ENCODE results near the gene ZNF580. TPM values are rescaled to one million over a fixed set of nuclear protein-coding genes. Genes with fewer than 3 reads are reported as not detected.
A peak's percentile ranks its signal among the peaks of the same experiment; 100 is the strongest.

Gene ZNF580
- total and polyA plus RNA-seq, 2 of the 13 experiments (the other 11 are each of a cell fraction or from before 2014, with no cell fraction given): 4.4 to 6.0 TPM

- TF ChIP-seq ZNF17 (CRISPR knock-in tag; IDR thresholded peaks at IDR 0.05) (no peak), CREB3 (CRISPR knock-in tag; IDR thresholded peaks at IDR 0.05) (no peak), ZBTB14 (CRISPR knock-in tag; IDR thresholded peaks at IDR 0.05) (no peak), ZNF564 (CRISPR knock-in tag; IDR thresholded peaks at IDR 0.05) (peak; percentile 34; the same call in 1 of the 2 replicates), ZKSCAN1 (IDR thresholded peaks at IDR 0.05; ENCODE audit: low read length) (no peak), PRPF4 (IDR thresholded peaks at IDR 0.05; ENCODE audit: low read depth, low read length, poor library complexity, severe bottlenecking) (no peak), RAD51 (IDR thresholded peaks at IDR 0.05; ENCODE audit: borderline replicate concordance) (no peak), HNRNPH1 (optimal IDR thresholded peaks at IDR 0.05; ENCODE audit: low read depth, low read length) (no peak), ZNF550 (CRISPR knock-in tag; IDR thresholded peaks at IDR 0.05; ENCODE audit: borderline replicate concordance) (no peak), E2F1 (CRISPR knock-in tag; IDR thresholded peaks at IDR 0.05) (peak; percentile 39; the same call in 1 of the 2 replicates), PHF8 (CRISPR knock-in tag; IDR thresholded peaks at IDR 0.05) (peak; percentile 69), THAP8 (CRISPR knock-in tag; IDR thresholded peaks at IDR 0.05; ENCODE audit: borderline replicate concordance) (no peak), MAFK (conservative IDR thresholded peaks at IDR 0.05 in 1 of 2, IDR thresholded peaks at IDR 0.05 in 1 of 2; ENCODE audit: low read length in 2 of 2) (no peak), TMF1 (CRISPR knock-in tag; IDR thresholded peaks at IDR 0.05; ENCODE audit: low read depth) (no peak), MZF1 (CRISPR knock-in tag; IDR thresholded peaks at IDR 0.05; ENCODE audit: borderline replicate concordance) (no peak), ZSCAN20 (CRISPR knock-in tag; IDR thresholded peaks at IDR 0.05; ENCODE audit: borderline replicate concordance) (no peak), MTERF4 (CRISPR knock-in tag; IDR thresholded peaks at IDR 0.05) (no peak), ARID4A (CRISPR knock-in tag; IDR thresholded peaks at IDR 0.05; ENCODE audit: borderline replicate concordance) (peak; percentile 14; the same call in 1 of the 2 replicates)
These were observed 16.4 kb upstream of the ZNF580 start, which contains the start of gene ZNF784 (continued) for GRCh38 chr19:55624109-55625003.
